HG03520 (cell line): Measurements from ENCODE around the gene RHO.
"Not testable (repeated sequence)": the region's sequence is repeated elsewhere in the genome, so short reads cannot be mapped to it uniquely, and the experiment has no call there.

Experiments
- ATAC-seq: cut with Tn5 transposase; IDR thresholded peaks from one replicate; pipeline ENCODE4 v1.9.1; 2021; ENCODE audit warnings: mild to moderate bottlenecking, moderate library complexity; ENCODE audit not compliant: unreplicated experiment

Gene RHO

GRCh38 chr3:129542747-129543146 lies 14.3 kb downstream of the RHO start:
- no peak for ATAC-seq

- ATAC-seq = no peak
These were observed 14.8 kb downstream of the RHO start, which contains the start of gene H1-8 for GRCh38 chr3:129543156-129543790. TSS of gene H1-8 (plus strand) at chr3:129543175. CDS start at chr3:129543219, 44 bp downstream.

GRCh38 chr3:129543999-129544398 lies 15.6 kb downstream of the RHO start:
- no peak for ATAC-seq

GRCh38 chr3:129545951-129546350 lies 17.5 kb downstream of the RHO start:
- ATAC-seq = not testable (repeated sequence)

- ATAC-seq = no peak
These were observed 18.8 kb downstream of the RHO start for GRCh38 chr3:129547241-129547640.

GRCh38 chr3:129548104-129548965 lies 19.9 kb downstream of the RHO start:
- ATAC-seq = no peak

- no peak for ATAC-seq
These were observed 20.8 kb downstream of the RHO start for GRCh38 chr3:129549006-129549800.

- ATAC-seq = no peak
These were observed 21.4 kb downstream of the RHO start for GRCh38 chr3:129549805-129550204.

GRCh38 chr3:129552287-129553050 lies 24.0 kb downstream of the RHO start:
- no peak for ATAC-seq

GRCh38 chr3:129553171-129553570 lies 24.7 kb downstream of the RHO start:
- ATAC-seq = no peak

- no peak for ATAC-seq
These were observed 25.3 kb downstream of the RHO start for GRCh38 chr3:129553719-129554118.

- ATAC-seq = no peak
These were observed 26.1 kb downstream of the RHO start for GRCh38 chr3:129554356-129555152.

- ATAC-seq = no peak
These were observed 26.7 kb downstream of the RHO start for GRCh38 chr3:129555153-129555550.

- ATAC-seq = no peak
These were observed 27.3 kb downstream of the RHO start for GRCh38 chr3:129555616-129556357.

- ATAC-seq = no peak
These were observed 27.9 kb downstream of the RHO start for GRCh38 chr3:129556358-129556695.

- ATAC-seq = no peak
These were observed 28.6 kb downstream of the RHO start for GRCh38 chr3:129556890-129557547.

GRCh38 chr3:129557548-129557894 lies 29.1 kb downstream of the RHO start:
- no peak for ATAC-seq

- ATAC-seq = no peak
These were observed 29.8 kb downstream of the RHO start for GRCh38 chr3:129558081-129558771.
